NCI-H2081 (cell line): ENCODE results near the gene DBNDD1.
A peak's percentile ranks its signal among the peaks of the same experiment; 100 is the strongest.
"Not testable (repeated sequence)": the region's sequence is repeated elsewhere in the genome, so short reads cannot be mapped to it uniquely, and the experiment has no call there.

Experiments
- DNase-seq, 2 experiments: peaks; one replicate each; lab custom pipeline; 2025; lab: John Stamatoyannopoulos, UW

Gene DBNDD1

DNA sequence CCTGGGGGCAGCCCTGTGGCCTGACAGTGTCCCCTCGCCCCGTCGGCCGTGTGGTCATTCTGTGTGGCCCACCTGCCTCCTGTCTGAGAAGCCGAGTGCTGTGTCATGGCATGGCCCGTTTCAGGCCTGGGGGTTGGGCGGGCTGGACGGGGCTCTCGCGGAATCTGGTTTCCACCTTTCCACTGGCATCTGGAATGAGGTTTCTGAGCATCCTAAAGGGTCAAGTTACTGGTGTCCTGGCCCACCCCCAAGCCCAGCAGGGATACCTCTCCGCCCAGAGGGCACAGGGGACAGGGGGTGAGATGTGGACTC lies 7.8 kb downstream of the DBNDD1 start:
- DNase-seq: no peak

DNA sequence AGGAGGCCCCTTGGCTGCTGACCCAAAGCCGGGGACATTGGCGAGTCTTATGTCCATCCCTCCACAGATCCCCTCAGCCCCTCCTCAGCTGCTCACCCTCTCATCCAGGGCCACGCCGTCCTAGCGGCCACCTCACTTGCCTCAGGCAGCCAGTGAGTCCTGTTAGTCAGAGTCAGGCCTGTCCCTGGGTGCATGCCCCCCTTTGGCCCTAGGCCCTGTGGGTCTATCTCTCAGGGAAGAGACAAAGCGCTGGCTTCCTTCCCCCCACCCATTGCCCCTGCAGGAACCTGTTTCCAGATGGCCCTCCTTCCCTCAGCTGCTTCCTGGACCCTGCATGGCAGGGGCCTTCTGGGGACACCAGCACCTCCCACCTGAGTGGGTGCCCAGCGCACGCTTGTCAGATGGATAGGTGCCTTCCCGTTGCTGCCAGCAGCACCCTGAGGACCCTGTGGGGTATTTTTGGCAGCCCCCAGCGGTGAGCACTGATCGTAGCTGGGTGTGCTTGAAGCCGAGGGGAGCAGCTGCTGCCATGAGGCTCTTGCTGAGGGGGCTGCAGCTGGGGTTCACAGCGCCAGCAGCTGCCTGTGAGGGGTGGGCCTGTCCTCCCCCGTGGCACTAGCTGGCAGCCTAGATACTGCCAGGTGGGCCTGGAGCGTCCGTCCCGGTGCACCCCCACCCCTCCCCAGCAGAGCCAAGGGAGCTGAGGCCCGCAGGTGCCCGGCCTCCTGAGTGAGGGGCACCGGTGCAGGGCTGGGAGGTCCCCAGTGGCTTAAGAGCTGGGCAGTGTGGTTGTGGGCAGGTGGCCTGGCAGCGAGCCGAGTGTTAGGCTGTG lies 8.4 kb downstream of the DBNDD1 start:
- no peak for DNase-seq

DNA sequence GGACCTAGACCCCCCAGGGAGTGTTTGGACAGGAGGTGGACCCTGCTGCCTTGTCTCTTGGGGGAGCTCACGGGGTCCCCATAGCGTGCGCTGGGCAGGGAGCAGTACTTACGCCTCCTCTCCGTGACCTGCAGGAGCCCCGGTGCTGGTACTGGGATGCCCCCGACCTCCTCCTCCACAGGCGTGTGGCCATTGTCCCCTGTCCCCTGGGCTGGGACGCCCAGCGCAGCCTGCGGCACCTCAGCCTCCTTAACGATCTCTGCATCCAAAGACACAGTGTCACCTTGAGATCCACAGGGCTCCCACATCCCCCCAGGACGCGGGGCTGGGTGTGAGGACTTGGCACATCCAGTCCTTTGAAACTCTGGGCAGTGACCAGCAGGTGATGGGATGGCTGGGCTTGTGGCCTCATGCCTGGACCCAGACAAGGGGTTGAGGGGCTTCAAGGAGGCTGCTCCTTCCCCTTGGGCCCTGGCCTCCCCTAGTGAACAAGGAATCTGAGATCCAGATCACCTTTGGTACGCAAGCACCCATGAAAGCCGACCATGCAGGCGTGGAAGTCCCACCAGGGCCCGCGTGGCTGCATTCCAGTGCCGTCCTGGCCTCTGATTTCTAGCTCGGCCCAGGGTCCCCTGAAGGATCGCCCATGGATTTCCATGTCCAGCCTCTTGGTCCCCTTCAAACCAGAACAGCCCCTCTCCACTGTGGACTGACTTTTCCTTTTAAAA lies 9.9 kb downstream of the DBNDD1 start:
- no peak for DNase-seq

DNA sequence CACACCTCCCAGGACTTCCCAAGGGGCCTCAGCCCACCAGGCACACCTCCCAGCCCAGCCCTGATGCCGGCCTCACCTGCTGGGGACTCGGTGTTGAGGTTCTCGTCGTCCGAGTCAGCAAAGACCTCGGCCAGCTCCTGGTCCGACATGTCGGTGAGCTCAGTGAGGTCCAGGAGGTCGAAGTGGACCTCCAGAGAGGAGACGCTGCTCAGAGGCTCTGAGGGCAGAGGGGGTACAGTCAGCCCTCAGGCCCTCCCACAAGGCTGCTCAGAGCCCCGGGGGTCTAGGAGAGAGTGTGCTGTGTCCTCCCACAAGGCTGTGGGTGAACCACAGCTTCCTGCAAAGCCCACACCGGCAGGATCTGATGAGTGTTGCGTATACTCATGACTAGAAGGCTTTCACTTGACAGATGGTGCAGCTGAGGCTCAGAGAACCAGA lies 10.5 kb downstream of the DBNDD1 start:
- no peak for DNase-seq

DNA sequence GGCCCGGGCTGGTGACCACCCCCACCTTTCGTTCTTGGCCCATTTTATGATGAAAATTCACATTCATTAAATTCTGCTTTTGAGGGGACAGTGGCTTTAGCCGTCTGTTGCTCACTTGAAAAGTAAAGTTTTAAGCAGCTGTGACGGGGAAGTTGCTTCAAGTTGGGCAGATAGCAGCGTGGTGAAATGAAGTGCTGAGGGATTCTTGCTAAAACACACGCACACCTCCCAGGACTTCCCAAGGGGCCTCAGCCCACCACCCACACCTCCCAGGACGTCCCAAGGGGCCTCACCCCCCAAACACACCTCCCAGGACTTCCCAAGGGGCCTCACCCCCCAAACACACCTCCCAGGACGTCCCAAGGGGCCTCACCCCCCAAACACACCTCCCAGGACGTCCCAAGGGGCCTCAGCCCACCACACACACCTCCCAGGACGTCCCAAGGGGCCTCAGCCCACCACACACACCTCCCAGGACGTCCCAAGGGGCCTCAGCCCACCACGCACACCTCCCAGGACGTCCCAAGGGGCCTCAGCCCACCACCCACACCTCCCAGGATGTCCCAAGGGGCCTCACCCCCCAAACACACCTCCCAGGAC lies 11.5 kb downstream of the DBNDD1 start:
- not testable (repeated sequence) for DNase-seq

DNA sequence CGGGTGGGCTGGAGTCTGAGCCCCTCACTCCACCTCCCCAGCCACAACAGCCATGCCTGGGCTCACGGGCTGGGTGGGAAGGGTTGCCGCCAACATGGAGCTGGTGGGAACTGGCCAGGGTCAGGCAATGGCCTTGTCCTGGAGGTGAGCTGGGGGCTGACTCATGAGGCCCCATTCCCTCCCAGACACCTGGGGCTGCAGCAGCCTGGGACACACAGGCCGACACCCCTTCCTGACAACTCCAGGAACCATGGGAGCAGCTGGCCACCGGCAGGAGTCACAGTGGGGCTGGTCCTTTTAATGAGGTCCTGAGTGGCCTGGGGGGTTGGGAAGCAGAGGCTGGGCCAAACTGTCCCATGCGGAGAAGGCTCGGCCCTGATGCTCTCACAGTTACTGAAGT lies 12.2 kb downstream of the DBNDD1 start:
- DNase-seq: no peak

DNA sequence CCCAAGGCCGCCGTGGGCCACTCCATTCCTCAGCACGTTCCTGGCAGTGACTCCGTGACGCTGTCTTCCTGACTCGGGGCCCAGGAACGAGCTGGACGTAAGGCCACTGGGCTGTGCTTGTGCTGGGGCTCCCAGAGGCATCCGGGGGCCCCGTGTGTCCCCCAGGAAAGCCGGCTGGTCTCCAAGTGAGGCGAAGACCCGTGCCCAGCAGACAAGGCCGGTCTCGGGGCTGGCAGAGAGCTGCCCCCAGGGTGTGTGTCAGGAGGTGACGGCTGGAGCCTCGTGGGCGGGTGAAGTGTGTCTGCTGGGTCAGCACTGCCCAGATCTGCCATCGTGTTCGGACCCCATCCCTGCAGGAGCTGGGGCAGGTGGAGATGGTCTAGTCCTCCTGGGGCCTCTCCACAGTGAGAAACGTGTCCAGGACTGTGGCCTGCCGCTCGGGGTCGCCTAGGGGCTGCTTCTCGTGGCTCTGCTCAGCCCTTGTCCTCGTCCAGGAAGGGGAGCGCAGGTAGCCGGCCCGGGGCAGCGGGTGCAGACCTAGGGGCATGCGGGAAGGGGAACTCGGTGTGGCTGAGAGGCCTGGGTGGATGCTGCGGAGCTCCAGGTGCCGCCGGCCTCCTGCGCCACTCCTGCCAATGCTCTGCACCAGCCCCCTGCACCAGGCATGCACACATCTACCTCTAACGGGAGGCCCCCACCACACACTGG lies 13.1 kb downstream of the DBNDD1 start:
- no peak for DNase-seq

DNA sequence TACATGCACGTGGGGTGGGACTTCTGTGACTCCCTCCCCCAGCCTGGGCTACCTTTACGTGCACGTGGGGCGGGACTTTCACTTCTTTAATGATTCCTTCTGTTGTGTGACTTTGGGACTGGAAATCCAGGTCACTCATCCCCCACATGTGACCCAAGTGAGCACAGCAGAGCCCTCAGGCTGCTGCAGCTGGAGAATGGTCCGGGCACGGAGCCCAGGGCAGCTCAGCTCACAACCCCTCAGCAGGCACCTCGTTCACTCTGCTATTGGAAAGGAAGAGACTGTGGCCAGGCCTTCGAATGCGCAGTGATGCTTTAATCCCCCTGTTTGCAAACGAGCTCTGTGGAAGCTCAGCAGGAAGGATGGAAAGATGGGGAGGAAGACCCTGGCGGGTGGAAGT lies 14.7 kb downstream of the DBNDD1 start:
- DNase-seq: no peak

DNA sequence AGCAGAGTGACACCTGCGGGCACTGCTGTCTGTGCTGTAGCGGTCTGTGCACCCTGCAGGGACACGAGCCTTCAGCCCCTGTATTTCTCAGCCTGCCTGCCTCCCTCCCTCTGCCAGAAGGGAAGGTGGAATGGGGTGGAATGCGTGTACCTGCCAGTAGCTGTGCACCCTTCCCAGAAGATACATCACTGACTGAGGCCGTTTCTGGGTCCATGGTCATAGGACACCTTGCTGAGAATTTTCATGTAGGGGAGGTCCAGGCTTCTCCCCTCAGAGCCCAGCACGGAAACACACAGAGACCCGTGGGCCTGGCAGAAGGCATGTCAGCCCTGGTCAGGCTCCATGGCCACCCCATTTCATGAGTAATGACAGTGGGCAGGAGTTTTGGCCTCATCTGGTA lies 16.5 kb downstream of the DBNDD1 start:
- no peak for DNase-seq

DNA sequence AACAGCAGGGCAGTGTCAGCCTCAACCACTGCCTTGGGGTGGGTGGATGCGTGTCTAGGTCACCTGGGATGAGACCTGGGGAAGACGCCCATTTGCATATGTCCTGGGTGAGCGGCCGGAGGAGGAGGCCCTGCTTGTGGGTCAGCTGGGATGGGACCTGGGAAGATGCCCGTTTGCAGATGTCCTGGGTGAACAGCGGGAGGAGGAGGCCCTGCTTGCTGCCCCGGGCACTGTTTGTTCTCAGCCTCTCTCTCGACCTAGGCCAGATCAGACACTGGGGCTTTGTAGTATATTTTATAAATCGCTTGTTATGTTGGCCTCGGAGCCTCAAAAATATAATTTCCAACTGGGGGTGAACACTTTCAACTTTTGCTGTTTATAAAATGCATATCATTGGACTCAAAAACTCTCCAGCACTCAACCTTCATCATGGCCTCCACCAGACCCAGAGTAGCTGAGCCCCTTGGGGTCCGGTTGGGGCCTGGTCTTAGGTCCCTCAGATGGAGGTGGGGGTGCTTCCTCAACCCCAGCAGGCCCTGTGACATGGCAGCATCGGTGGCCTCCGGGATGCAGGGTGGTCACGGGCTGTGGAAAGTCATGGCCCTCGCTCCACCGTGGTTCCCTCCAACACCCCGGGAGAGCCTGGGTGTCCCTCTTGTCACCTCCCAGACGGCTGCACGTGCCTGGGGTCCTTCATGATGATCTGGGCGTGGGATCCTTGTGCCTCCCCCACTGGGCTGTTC lies 17.3 kb downstream of the DBNDD1 start:
- DNase-seq: no peak

DNA sequence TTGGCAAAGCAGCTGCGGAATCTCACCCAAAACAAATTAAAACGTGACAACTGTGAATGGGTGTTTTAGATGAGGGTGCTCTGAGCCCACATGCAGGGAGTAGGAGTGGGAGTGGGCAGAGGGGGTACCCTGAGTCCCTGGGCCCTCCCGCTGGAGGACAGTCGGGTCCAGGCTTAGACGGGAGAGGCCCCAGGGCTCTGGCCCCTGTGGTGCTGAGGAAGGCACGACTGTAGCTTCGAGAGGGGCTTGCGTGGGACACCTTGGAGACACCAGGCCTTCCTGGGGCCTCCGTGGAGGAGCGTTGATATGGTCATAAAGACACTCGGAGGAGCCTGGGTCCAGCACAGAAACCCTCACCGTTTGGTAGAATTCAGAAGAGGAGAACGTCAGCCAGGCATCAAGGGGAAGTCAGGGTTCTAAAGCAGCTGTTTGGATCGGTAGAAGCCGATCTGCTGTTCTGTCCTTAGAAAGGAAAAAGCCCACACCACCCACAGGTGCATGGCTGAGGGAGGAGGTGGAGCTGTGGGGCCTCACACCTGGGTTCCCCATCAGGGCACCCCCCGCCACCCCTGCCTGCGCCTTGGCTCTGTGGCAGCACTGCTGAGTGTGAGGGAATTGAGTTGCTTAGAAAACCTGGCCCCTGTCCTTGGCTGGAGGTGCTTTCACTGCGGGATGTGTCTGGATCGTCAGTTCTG lies 18.4 kb downstream of the DBNDD1 start:
- DNase-seq: no peak

DNA sequence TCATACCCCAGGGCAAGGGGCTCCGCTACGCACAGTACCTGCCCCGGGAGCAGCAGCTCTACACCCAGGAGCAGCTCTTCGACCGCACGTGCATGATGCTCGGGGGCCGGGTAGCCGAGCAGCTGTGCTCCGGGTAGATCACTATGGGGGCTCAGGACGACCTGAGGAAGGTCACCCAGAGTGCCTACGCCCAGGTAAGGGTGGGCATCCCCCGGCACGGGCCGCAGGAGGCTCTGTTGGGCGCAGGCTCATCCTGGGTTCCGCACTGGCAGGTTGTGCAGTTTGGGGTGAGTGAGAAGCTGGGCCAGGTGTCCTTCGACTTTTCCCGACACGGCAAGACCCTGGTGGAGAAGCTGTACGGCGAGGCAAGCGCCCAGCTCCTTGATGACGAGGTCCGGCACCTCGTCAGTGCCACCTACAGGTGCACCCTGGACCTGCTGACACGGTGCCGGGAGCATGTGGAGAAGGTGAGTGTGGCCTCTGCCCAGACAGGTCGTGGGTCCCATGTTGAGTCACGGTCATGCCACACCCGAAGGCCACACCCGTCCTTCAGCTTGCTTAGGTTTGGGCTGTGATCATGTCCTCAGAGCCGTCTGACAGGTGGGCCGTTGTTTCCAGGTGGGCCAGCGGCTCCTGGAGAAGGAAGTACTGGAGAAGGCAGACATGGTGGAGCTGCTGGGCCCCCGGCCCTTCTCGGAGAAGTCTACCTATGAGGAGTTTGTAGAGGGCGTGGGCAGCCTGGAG lies 19.3 kb downstream of the DBNDD1 start:
- DNase-seq: no peak

DNA sequence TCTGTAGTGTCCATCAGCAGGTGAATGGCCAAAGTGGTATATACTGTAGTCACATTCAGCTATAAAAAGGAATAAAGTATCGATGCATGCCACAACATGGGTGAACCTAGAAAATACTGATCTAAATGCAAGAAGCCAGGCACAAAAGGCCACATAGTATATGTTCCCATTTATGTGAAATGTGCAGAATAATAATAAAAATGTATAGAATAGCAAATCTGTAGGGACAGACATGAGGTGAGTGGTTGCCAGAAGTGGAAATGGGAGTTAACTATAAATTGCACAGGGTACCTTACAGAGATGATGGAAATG lies 23.1 kb downstream of the DBNDD1 start:
- DNase-seq: no peak

DNA sequence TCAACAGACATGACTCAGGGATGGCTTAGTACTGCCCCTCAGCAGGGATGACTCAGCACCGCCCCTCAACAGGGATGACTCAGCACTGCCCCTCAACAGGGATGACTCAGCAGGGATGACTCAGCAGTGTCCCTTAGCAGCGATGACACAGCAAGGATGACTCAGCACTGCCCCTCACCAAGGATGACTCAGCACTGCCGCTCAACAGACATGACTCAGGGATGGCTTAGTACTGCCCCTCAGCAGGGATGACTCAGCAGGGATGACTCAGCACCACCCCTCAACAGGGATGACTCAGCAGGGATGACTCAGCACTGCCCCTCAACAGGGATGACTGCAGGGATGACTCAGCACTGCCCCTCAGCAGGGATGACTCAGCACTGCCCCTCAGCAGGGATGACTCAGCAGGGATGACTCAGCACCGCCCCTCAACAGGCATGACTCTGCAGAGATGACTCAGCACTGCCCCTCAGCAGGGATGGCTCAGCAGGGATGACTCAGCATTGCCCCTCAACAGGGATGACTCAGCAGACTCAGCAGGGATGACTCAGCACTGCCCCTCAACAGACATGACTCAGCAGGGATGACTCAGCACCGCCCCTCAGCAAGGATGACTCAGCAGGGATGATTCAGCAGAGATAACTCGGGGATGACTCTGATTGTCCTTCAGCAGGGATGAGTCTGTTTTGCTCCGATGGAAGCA lies 23.6 kb downstream of the DBNDD1 start:
- peak; percentile 3 to 7 for DNase-seq

DNA sequence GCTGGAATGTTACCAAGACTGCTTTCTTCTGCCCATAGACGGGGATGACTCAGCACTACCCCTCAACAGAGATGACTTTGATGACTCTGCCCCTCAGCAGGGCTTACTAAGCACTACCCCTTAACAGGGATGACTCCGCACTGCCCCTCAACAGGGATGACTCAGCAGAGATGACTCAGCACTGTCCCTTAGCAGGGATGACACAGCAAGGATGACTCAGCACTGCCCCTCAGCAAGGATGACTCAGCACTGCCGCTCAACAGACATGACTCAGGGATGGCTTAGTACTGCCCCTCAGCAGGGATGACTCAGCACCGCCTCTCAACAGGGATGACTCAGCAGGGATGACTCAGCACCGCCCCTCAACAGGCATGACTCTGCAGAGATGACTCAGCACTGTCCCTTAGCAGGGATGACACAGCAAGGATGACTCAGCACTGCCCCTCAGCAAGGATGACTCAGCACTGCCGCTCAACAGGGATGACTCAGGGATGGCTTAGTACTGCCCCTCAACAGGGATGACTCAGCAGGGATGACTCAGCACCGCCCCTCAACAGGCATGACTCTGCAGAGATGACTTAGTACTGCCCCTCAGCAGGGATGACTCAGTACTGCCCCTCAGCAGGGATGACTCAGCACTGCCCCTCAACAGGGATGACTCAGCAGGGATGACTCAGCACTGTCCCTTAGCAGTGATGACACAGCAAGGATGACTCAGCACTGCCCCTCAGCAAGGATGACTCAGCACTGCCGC lies 24.4 kb downstream of the DBNDD1 start:
- peak; percentile 29 to 73 for DNase-seq

DNA sequence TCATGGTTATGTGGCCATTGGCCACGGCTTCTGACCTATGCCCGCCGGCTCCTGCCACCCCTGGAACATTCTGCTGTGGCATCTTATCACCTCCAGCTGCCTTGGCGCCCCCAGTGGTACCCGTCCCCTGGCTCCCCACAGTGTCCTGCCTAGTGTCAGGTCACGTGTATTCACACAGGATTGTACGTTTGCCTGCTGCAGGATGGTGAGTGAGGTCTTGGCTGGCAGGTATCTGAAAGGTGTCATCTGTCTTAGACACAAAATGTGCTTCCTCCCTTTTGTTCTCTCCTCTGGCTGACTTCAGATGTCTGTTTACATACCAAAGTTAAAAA lies 24.9 kb downstream of the DBNDD1 start:
- DNase-seq: no peak

DNA sequence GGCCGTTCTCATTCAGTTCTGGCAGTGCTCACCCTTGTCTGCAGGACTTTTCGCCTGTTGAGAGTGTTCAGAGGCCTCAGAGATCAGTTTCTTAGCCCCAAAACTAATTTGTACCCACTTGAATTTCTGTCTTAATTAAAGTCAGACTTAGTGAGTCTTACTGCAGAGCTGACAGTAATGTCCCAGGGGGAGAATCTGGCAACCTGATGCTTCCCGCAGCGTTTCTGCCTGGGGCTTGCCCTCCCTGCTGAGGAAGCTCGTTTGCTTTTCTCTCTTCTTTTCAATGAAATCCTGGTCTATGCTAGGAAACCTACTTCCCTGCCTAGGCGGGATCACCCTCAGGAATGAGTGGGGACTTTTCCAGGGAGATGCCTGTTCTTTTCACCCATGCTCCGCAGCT lies 25.3 kb downstream of the DBNDD1 start:
- DNase-seq: peak in 1 of 2 experiments; percentile 30

DNA sequence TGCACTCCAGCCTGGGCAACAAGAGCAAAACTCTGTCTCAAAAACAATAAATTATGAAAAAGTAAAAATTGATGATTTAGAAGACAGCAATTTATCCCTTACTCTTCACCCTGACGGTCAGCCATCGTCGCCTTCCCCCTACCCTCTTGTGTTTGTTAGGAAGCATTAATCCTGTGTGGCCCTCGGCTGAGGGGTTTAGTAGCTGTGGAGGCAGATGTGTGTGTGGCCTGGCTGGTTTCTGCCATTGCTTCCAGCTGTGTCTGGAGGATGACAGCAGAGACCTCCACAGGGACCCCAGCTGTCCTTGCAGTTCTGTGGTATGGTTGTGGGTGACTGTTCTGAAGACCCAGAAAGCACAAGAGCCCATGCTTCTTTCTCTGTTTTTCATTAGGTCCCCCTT lies 25.9 kb downstream of the DBNDD1 start:
- no peak for DNase-seq

DNA sequence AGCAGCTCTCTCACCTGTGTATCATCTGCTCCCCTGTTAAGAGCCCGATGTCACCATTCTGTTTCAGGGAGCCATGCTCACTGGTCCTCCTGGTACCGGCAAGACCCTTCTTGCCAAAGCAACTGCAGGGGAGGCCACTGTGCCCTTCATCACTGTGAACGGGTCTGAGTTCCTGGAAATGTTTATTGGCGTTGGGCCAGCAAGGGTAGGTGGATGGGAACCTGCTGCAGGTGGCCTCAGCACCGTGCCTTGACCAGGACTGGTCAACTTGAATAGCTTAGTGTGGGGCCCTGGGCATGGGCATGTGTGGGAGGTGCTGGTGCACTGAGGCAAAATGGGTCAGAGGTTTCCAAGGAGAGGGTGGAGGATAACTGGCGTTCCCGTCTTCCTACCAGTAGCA lies 28.5 kb downstream of the DBNDD1 start:
- DNase-seq: no peak

DNA sequence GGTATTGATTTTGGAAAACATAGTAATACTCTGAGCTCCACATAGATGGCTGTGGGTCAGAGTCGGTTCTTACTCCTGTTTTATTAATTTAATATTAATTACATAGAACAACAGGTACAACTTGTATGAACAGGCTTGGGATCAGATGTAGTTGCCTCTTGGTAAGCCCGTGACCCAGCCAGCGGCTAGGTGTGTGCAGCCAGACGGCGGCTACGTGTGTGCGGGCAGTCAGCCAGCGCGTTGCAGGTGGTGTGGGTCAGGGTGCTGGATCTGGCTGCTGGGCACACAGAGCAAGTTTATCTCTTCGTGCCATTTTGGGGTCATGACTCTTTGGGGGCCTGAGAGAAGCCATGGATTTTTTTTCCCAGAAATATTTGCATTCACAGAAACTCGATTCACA lies 30.3 kb downstream of the DBNDD1 start:
- no peak for DNase-seq
